Superior temporal gyrus (tissue), 1 donor: Measurements from ENCODE around the gene MAP3K20.
"Not testable (repeated sequence)": the region's sequence is repeated elsewhere in the genome, so short reads cannot be mapped to it uniquely, and the experiment has no call there.

ENCODE experiments used
- DNase-seq: peaks from one replicate; pipeline ENCODE4 v3.0.0-alpha.2; 2016; ENCODE audit errors: extremely low spot score

Gene MAP3K20

GRCh38 chr2:173087214-173087581, 11.6 kb downstream of the MAP3K20 start:
- DNase-seq = no peak

DNA sequence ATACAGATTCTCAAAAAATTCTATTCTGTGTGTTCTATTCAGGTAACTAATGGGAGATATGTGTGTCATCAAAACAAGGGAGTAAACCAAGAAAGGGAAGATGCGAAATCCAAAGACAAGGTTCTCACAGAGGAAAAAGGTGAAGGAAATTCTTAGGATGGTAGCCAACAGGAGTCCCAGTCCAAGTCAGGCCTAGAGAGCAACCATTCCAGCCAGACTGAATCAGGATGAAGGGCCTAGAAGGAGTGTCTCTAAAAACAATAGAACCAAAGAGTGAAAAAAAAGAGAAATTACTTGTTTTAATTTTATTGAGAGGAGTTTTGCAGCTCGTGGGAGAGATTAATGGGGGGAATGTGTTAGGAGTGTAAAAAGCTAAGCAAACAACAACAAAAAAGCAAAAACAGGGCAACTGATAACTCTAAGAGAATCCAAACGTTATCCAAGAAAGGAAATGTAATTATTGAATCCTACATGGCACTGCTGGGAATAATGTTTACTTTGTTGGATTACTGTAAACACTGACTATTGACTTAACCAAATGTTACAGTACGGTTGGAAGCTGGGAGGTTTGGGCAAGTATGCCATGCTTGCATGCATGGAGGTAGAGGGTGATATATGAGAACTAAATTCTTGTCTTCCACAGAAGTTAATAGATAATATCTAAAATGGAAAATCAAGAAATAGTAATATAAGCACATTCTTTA, 12.3 kb downstream of the MAP3K20 start:
- no peak for DNase-seq

GRCh38 chr2:173090276-173090877, 14.7 kb downstream of the MAP3K20 start:
- DNase-seq = no peak

- no peak for DNase-seq
Measured at GRCh38 chr2:173090973-173091660, 15.5 kb downstream of the MAP3K20 start.

- DNase-seq = no peak
Measured at GRCh38 chr2:173091910-173092309, 16.3 kb downstream of the MAP3K20 start.

DNA sequence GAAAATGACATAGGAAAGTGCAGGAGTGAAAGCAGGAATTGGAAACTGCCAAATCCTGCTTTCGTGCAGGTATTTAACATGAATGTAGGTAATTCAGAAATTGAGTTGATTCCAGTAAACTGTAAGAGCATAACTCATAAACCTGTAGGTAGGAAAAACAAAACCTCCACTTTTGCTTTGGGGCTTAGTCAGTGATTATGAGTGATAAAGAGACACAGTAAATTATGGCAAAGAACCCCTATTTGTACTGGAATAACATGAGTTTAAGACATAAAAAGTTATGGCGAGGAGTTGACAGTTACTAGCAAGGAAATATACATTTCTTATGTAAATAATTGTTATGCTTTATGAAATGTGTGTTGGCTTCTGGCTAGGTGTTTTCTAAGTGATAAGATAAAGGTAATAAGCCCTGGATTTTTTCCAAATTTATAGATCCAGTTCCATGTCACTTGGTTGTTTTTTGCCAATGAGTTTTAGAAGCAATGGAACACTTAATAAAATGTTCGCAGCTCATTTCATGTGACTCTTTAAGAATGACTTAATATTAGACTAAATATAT, 17.3 kb downstream of the MAP3K20 start:
- DNase-seq = no peak

- not testable (repeated sequence) for DNase-seq
Measured at GRCh38 chr2:173093617-173094016, 18.0 kb downstream of the MAP3K20 start.

DNA sequence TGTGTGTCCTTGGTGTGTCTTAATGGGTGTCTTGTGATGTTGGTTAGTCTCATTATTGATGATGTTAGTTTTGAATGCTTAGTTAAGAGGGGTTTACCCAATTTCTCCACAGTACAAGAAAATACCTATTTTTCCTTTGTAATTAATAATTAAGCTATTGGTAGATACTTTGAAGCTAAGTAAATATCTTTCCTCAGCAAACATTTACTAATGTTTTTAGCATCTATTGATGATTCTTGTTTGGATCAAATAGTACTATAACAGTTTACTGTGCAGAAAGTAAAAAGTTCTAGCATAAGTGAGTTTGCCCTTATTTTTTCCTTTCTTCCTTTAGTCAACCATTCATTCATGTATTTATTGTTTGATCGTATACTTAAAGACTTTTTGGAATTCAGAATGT, 19.1 kb downstream of the MAP3K20 start:
- DNase-seq = no peak

DNA sequence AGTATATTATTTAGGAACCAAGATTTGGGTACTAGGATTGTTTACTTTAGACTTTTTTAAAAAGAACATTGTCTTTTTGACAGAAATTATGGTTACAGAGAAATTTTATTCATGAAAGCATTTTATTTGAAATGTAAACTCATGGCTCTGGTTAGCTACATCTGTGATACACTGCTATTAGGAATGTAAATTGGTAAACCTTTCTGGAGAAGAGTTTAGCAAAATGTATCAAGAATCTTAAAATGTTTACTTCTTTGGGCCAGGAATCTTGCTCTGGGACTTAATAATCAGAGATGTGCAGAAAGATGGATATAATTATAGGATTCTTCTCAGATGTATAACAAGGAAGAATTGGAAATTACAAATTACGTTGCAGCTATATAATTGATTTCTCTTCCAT, 19.7 kb downstream of the MAP3K20 start:
- no peak for DNase-seq

DNA sequence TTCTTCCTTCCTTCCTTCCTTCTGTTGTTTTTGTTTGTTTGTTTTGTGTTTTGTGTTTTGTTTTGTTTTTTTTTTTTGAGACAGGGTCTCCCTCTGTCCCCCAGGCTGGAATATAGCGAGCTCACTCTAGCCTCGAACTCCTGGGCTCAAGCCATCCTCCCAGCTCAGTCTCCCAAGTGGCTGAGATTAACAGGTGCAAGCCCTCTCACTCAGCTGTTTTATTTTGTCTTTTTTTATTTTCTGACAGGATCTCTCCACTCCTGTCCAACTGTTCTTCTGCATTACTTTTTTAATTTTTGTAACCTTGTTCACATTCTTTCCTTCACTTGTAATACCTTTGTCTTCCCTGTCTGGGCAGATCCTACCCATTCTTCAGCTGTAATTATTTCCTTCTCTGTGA, 23.6 kb downstream of the MAP3K20 start:
- no peak for DNase-seq

DNA sequence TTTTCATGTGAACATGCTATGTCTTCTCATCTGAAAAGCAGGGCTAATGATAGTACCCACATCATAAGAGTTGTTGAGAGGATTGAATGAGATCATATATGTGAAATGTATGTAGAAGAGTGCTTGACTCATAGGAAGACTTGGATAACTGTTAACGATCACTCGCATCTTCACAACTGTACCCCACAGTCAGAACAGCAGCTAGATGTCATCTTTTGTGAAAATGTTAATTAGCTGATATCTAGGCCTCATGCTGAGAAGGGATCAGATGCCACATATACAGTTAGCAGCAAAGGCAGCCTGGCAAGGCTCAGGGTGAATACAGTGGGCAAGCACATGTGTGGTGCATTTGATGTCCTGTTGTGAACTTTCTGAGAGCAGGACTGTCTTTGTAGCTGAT, 24.2 kb downstream of the MAP3K20 start:
- no peak for DNase-seq

- DNase-seq = no peak
Measured at GRCh38 chr2:173101687-173102086, 26.0 kb downstream of the MAP3K20 start.

GRCh38 chr2:173104156-173104555, 28.5 kb downstream of the MAP3K20 start:
- DNase-seq = no peak

DNA sequence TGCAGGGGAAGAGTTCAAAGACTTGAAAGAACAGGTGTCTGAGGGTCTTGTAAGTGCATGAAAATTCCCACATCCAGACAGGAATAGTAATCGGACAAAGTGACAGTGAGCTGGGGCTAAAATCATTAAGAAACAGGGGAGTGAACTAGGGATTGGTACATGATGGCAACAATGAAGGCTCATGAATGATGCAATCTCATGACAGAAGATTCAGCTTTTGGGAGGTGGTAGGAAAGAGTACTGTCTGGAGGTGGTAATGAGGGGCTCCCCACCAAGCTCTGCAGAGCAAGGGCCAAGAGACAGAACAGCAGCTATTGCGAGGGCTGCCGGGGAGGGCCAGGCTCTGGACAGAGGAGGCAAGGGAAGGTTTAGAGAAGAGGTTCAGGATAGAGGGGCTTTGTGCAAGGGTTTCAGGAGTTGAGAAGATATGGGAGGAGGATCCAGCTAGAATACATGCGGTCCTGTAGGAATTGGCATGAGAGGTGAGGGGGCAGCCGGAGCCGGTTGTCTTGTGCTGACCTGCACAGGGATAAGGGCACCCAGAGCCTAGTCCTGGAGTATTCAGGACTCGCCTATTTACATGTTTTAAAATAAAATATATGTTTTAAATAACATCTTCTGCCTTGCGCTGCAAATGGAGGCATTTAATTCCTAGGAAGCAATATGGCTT, 31.4 kb downstream of the MAP3K20 start:
- DNase-seq = no peak

GRCh38 chr2:173107629-173108022, 32.0 kb downstream of the MAP3K20 start:
- DNase-seq = no peak

- no peak for DNase-seq
Measured at GRCh38 chr2:173109253-173110188, 33.9 kb downstream of the MAP3K20 start.

DNA sequence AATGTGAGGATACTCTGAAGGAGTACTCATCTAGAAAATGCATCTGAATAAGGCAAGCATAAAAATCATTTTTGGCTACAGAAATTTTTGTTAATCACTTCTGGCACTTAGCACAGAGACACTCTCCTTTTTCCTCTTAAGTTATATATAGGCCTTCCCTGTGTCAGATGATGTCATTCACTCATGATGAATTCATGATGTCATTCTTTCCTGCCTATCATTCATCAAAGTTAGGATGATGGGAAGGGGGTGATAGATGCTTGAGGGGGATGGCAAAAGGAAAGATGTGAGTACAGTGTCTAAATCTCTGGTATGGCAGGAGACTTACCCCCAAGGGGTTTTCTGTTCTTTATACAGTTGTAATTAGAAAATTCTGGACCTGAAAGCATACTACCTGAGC, 42.0 kb downstream of the MAP3K20 start:
- DNase-seq = no peak

- DNase-seq = no peak
Measured at GRCh38 chr2:173118395-173118794, 42.7 kb downstream of the MAP3K20 start.

DNA sequence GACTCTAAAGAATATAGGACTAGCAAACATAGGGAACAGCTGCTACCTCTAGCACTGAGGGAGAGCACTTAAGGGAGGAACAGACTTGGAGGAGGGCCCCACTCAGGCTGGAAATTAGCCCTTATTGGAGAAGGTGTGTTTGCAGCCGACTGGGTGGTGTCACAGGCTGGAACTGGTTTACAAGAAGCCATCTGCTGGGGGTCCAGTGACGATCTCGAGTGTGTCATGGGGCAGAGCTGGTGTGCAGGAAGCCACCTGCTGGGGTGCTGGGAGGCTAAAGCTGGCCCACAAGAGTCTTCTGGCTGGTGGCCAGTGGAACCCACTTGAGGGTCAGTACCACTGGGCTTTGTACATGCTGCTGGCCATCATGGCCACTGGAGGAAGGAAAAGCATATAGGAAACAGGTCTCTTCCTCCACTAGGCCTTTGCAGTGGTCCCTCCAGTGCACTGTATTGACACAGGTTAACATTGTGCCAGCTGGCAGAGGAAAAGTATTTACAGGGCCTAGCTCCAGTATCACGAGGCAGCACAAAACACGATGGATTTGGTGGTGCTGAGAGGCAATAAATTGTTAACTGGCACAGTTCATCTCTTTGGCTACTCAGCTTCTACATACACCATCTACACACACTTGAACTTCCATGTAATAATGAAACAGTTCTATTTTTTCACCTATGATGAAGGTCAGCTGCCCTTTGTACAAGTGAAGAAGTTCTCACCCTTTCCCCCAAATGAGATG, 43.6 kb downstream of the MAP3K20 start:
- DNase-seq = no peak

DNA sequence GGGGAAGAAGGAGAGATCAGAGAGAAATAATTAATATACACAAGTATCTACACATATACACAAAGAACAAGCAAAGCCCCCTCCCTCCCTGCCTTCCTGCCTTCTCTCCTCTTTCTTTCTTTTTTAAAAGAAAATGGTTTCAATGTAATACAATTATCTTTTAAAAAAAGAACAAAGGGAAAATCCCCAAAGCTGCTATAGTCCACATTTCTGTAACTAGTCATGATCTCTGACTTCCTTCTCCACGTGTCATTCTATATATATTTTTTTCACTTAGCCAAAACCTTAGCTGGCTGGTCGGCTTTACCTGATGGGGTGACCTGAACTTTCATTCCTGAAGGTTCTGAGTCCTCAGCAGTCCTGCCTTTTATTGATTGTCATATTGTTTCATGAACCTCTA, 44.3 kb downstream of the MAP3K20 start:
- DNase-seq = no peak

DNA sequence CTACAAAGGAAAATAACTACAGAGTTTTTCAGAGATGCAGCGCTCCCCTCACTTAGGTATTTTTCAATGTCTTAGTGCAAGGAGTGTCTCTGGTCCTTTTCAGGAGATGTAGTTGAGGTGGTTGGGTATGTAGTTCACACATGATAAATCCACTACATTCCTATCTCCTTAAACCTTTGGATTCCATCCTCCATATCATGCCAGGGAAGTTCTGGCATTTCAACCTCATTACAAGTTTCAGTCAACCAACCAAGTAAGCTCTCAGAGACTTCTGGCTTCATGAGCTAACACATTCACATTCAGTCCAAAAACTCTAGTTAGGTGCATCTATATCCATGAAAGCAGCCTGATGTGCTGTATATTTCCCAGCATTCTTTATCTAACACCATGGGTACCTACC, 47.3 kb downstream of the MAP3K20 start:
- no peak for DNase-seq
